Myocyte (in vitro differentiated cells): ENCODE data around the gene GRIK4. TPM values are rescaled to one million over a fixed set of nuclear protein-coding genes. Genes with fewer than 3 reads are reported as not detected.

Source experiments
- DNase-seq: peaks from one replicate; pipeline ENCODE4 v3.0.0-alpha.2; 2012; ENCODE audit warnings: low read depth
- total RNA-seq: library from RNA; depleted of rRNA; stranded (reverse); fragments of >200 nt; gene quantifications from 2 replicates; pipeline ENCODE4 v1.2.3, GENCODE V29; 2014

Gene GRIK4
- total RNA-seq, 1 donor from 2014 or later: 0.27 TPM

GRCh38 chr11:120801801-120802689, 290.5 kb downstream of the GRIK4 start:
- DNase-seq: peak; percentile 57

- DNase-seq: peak; percentile 92
These were observed 294.5 kb downstream of the GRIK4 start for GRCh38 chr11:120805960-120806555.

- DNase-seq: peak; percentile 36
These were observed 296.0 kb downstream of the GRIK4 start for GRCh38 chr11:120807414-120808150.

GRCh38 chr11:120808616-120809050, 297.1 kb downstream of the GRIK4 start:
- no peak for DNase-seq

GRCh38 chr11:120810251-120810650, 298.7 kb downstream of the GRIK4 start:
- DNase-seq: no peak

GRCh38 chr11:120811199-120811598, 299.7 kb downstream of the GRIK4 start:
- DNase-seq: no peak

DNA sequence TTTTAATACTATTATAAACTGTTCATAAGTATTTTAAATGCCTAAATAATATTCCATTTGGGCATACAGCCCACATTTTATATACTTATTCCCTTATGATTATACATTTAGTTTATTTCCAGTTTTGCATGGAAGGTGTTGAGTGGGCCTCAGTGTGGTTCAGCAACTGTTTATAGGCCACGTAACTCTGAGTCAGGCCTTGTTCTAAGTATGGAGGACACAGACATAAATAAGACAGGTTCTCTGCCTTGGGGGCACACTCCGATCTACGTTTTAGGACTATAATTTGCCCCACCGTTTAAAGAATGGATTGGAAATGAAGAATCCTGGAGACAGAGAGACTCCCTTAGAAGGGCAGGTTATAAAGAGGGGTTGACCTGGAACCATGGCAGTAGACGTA, 300.2 kb downstream of the GRIK4 start:
- DNase-seq: no peak

DNA sequence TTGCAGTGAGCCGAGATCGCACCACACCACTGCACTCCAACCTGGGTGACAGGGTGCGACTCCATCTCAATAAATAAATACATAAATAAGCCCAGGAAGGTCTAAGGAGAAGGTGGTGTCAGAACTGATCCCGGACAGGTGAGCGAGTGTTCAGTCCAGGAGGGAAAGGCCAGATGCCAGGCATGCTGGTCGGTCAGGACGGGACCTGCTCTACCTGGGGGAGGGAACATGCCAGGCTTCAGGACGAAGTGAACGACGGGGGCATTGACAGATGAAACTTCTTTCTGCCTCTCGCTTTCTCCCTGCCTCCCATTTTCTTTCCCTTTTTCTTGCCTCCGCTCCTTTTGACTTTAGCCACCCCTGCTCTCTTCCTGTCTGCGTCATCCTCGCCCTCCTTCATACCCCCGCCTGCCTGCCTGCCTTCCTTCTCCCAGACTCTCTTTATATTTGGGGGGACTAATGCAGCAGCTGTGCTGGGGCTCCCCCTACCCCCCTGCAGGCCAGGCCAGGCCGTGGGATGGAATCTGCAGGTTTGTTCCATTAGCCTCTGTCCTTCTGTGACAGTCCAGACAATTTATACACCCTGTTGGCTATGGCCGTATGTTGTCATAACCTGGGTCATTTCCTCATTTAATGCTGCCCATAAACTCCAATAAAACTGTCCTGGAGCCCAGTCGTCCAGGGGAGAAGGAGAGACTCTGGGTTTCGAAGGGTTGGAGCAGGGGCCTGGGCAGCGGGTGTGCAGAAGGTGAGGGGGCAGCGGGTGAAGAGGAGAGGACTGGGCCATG, 303.2 kb downstream of the GRIK4 start:
- DNase-seq: no peak

GRCh38 chr11:120815319-120816100, 304.0 kb downstream of the GRIK4 start:
- no peak for DNase-seq

GRCh38 chr11:120816176-120816575, 304.6 kb downstream of the GRIK4 start:
- DNase-seq: no peak

- DNase-seq: no peak
These were observed 305.2 kb downstream of the GRIK4 start for GRCh38 chr11:120816711-120817110.

GRCh38 chr11:120817158-120817557, 305.6 kb downstream of the GRIK4 start:
- no peak for DNase-seq

DNA sequence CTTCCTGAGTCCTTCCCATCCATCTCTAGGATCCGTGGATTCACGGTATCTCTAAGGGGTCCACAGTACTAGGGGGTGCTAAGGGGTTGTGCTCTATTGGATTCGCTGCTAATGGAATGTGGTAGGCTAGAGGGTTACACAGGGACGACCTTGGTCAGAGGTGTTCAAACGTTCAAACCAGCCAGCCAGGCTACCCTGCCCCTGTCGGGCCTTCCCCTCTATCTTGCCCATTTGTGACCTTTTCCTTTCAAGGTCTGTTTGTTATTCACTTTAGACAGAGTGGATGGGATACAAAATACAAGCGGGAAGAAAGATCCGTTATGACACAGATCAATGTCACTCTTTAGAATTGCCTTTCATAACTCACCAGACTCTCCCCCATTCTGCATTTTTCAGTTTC, 306.5 kb downstream of the GRIK4 start:
- DNase-seq: no peak

- DNase-seq: no peak
These were observed 307.5 kb downstream of the GRIK4 start for GRCh38 chr11:120819003-120819402.

DNA sequence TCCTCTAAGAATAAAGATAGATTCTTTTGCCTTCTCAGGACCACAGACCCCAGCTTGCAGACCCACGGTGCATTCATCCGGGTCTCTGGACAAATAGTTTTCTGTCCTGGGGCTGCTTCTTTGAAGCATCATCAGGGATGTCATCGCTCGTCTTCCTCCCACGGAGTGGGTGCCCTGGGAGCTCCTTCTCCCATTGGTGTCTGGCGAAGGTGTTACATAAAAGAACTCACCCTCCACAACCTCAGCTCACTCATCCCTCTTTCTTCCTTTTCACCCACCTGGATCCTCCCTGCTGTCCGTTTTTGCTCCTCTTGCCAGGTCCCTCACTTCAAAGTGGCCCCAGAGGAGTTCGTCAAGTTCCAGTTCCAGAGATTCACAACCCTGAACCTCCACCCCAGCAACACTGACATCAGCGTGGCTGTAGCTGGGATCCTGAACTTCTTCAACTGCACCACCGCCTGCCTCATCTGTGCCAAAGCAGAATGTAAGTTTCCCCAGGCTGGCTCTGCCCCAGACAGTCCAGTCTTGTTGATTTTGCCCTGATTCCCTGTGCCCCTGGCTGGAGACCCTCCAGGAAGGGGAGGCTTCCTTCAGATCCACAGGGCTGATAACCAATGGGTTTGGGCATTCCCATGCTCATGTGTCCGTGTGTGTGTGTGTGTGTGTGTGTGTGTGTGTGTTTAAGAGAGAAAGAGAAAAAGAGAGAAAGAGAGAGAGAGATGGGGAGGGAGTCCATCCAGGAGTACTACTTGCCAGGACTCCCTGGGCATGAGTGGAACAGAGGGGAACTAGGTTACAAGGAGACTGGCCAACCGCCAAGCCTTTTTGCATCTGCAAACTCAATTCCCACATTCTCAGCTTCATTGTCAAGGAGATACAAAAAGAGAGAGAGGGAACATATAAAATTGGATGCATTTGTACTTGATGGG, 308.2 kb downstream of the GRIK4 start:
- DNase-seq: no peak

GRCh38 chr11:120823159-120823558, 311.6 kb downstream of the GRIK4 start:
- no peak for DNase-seq

GRCh38 chr11:120824242-120824641, 312.7 kb downstream of the GRIK4 start:
- DNase-seq: no peak

- no peak for DNase-seq
These were observed 315.6 kb downstream of the GRIK4 start for GRCh38 chr11:120827198-120827597.

- no peak for DNase-seq
These were observed 316.3 kb downstream of the GRIK4 start for GRCh38 chr11:120827820-120828219.
